ENCODE data around the gene EIF4E1B.

DNA sequence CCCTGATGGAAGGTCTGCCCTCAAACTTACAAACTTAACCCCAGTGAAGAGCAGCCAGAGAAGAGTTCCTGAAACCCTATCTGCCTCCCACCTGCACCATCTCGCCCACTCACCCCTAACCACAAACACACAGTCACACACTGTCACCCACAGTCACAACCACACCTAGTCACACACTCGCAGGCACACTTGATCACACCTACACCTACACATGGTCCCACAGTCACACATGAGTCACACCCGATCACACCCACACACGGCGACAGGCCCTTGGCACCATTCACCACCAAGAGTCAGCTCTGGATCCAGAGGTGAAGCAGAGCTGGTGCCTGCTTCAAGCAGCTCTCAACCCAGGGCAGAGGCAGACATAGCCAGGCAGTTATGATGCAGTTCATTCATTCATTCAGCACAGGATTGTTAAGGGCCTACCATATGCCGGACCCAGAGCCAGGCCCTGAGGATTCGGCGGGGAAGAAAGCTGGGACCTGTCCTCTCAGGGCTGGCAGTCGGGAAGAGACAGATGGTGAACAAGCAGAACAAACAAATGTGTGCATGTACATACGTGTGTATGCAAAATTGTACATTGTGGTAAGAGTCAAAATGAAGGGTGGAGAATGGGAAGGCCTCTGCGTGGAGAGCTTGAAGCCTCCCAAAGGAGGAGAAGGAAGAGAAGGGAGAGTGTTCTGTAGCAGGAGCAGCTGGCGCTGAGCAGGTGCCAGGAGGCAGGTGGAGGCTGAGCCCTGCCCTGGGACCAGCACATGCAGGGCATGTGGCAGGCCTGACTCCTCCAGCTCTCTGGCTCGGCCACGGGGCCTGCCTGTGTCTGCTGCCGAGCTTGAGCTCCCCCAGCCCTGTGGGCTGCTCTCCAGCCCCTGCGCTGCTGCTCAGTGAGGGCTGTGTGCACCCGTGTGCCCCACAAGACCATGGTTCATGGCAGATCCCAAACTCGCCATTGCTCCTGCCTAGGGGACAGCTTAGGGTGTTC is 23.2 kb downstream of the EIF4E1B start:
- TF ChIP-seq, protein P1, sequence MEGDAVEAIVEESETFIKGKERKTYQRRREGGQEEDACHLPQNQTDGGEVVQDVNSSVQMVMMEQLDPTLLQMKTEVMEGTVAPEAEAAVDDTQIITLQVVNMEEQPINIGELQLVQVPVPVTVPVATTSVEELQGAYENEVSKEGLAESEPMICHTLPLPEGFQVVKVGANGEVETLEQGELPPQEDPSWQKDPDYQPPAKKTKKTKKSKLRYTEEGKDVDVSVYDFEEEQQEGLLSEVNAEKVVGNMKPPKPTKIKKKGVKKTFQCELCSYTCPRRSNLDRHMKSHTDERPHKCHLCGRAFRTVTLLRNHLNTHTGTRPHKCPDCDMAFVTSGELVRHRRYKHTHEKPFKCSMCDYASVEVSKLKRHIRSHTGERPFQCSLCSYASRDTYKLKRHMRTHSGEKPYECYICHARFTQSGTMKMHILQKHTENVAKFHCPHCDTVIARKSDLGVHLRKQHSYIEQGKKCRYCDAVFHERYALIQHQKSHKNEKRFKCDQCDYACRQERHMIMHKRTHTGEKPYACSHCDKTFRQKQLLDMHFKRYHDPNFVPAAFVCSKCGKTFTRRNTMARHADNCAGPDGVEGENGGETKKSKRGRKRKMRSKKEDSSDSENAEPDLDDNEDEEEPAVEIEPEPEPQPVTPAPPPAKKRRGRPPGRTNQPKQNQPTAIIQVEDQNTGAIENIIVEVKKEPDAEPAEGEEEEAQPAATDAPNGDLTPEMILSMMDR (IDR thresholded peaks at IDR 0.05) = no peak
- no peak for TF ChIP-seq POLR2AphosphoS5 (IDR thresholded peaks at IDR 0.05)
- no peak for TF ChIP-seq POLR2A (IDR thresholded peaks at IDR 0.05)
